ENCODE results near the gene ASPG. TPM values are rescaled to one million over a fixed set of nuclear protein-coding genes. Genes with fewer than 3 reads are reported as not detected.
"Not testable (repeated sequence)": the region's sequence is repeated elsewhere in the genome, so short reads cannot be mapped to it uniquely, and the experiment has no call there.

The ASPG gene
- total RNA-seq, 1 experiment from 2014 or later, result 0.51 TPM

- peaks cover 16% of the 10 kb centered on the region for H3K36me3 ChIP-seq
- no peaks in the 10 kb centered on the region for H3K9me3 ChIP-seq (replicated peaks)
- peaks cover 38% of the 10 kb centered on the region for H3K4me1 ChIP-seq
- no peaks in the 10 kb centered on the region for H3K27me3 ChIP-seq
- DNase-seq, result no peak
- no peak overlapping the region for H3K4me3 ChIP-seq
- H3K27ac ChIP-seq, result peak overlapping the region; percentile 46; the same call in 1 of the 2 replicates
Measured at GRCh38 chr14:104151026-104151381, 65.5 kb downstream of the ASPG start.

GRCh38 chr14:104151566-104152245 lies 66.2 kb downstream of the ASPG start:
- no peak overlapping the region for H3K4me3 ChIP-seq
- peaks cover 16% of the 10 kb centered on the region for H3K36me3 ChIP-seq
- peaks cover 36% of the 10 kb centered on the region for H3K4me1 ChIP-seq
- no peak overlapping the region for H3K27ac ChIP-seq
- H3K27me3 ChIP-seq, result no peaks in the 10 kb centered on the region
- no peaks in the 10 kb centered on the region for H3K9me3 ChIP-seq (replicated peaks)
- DNase-seq, result no peak

DNA sequence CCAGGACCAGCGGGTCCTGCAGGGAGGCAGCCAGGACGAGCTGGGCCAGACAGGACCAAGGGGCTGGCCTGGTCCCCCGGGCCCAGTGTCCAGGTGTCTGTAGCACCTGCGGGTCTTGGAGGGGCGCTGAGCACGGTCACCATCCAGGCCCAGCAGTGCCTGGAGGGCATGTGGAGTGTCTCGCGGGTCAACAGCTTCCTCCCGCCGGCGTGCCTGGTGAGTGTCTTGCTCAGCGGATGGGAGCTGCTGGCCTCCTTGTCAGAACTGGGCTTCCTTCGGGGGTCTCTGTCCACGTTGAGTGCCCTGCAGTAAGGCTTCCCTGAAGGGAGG lies 66.7 kb downstream of the ASPG start:
- Histone ChIP-seq H3K9me3 (replicated peaks) (no peaks in the 10 kb centered on the region), H3K4me1 (peaks cover 31% of the 10 kb centered on the region), H3K27ac (no peak overlapping the region), H3K4me3 (no peak overlapping the region), H3K27me3 (no peaks in the 10 kb centered on the region), H3K36me3 (peaks cover 16% of the 10 kb centered on the region)
- no peak for DNase-seq

GRCh38 chr14:104152686-104153393 lies 67.3 kb downstream of the ASPG start:
- H3K4me1 ChIP-seq, result peaks cover 25% of the 10 kb centered on the region
- no peak overlapping the region for H3K4me3 ChIP-seq
- H3K36me3 ChIP-seq, result peaks cover 20% of the 10 kb centered on the region
- no peaks in the 10 kb centered on the region for H3K9me3 ChIP-seq (replicated peaks)
- DNase-seq, result no peak
- no peak overlapping the region for H3K27ac ChIP-seq
- no peaks in the 10 kb centered on the region for H3K27me3 ChIP-seq

DNA sequence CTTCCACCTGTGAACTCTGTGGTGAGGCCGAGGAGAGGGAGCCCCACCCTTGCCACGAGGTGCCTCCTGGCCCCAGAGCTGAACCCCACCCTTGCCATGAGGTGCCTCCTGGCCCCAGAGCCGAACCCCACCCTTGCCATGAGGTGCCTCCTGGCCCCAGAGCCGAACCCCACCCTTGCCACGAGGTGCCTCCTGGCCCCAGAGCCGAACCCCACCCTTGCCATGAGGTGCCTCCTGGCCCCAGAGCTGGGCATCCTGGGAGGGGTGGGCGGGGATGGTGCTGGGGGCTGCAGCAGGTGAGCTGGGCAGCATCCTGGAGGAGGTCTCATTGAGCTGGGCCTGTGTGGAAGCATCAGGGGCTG lies 67.9 kb downstream of the ASPG start:
- not testable (repeated sequence) for H3K27me3 ChIP-seq

DNA sequence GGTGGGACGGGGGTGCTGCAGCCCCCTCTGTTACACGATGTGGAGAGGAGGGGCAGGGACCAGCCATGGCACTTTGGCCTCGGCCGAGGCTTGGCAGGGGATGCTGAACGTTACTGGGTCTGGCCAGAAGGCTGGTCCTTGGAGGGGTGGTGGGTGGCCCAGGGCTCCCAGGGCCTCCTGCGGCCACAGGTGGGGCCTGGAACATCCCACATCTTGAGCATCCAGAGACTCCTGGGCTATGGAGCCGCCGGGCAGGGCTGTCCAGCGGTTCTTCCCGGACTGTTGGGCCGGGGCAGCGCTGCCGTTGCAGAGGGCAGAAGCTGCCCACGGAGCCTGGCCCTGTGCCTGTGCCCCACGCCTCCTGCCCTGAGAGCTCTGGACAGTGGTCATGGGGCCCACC lies 68.7 kb downstream of the ASPG start:
- Histone ChIP-seq H3K9me3 (replicated peaks) (no peaks in the 10 kb centered on the region), H3K36me3 (peaks cover 34% of the 10 kb centered on the region)

More for the DNA sequence above, 67.9 kb downstream of the ASPG start:
- peaks cover 19% of the 10 kb centered on the region for H3K4me1 ChIP-seq
- H3K9me3 ChIP-seq (replicated peaks); H3K27ac ChIP-seq; DNase-seq; H3K4me3 ChIP-seq: not testable (repeated sequence)
- H3K36me3 ChIP-seq, result peaks cover 25% of the 10 kb centered on the region

GRCh38 chr14:104155513-104155912 lies 70.0 kb downstream of the ASPG start:
- H3K36me3 ChIP-seq, result peaks cover 36% of the 10 kb centered on the region
- no peak for DNase-seq
- H3K4me3 ChIP-seq, result no peak overlapping the region
- peaks cover 7% of the 10 kb centered on the region; the same call in 1 of the 2 replicates for H3K4me1 ChIP-seq
- H3K9me3 ChIP-seq (replicated peaks), result no peaks in the 10 kb centered on the region
- H3K27ac ChIP-seq, result no peak overlapping the region
- no peaks in the 10 kb centered on the region for H3K27me3 ChIP-seq

More for the DNA sequence above, 68.7 kb downstream of the ASPG start:
- no peak for DNase-seq
- Histone ChIP-seq H3K4me1 (peaks cover 12% of the 10 kb centered on the region), H3K27ac (no peak overlapping the region), H3K27me3 (no peaks in the 10 kb centered on the region), H3K4me3 (no peak overlapping the region)

DNA sequence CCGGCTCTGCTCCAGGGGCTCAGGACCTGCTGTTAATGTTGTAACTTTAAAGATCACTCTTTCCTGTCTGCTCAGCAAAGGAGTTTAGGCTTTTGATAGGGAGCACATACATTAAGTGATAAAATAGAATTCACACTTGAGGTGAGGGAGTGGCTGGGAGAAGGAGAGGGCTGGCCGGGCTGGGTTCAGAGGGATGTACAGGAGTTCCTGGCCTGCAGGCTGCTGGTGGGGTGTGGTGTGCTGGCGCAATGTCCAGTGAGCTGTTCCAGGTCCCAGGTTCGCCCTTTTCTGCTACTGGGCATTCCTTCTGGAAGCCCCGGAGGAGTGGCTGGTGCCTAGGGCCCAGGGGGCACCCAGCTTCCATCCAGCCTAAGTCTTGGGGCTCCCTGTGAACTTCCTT lies 70.6 kb downstream of the ASPG start:
- H3K9me3 ChIP-seq (replicated peaks), result no peaks in the 10 kb centered on the region
- H3K27me3 ChIP-seq, result no peaks in the 10 kb centered on the region
- H3K4me1 ChIP-seq, result peaks cover 2% of the 10 kb centered on the region; the same call in 1 of the 2 replicates
- no peak overlapping the region for H3K27ac ChIP-seq
- H3K4me3 ChIP-seq, result no peak overlapping the region
- peaks cover 38% of the 10 kb centered on the region for H3K36me3 ChIP-seq
- DNase-seq, result no peak

DNA sequence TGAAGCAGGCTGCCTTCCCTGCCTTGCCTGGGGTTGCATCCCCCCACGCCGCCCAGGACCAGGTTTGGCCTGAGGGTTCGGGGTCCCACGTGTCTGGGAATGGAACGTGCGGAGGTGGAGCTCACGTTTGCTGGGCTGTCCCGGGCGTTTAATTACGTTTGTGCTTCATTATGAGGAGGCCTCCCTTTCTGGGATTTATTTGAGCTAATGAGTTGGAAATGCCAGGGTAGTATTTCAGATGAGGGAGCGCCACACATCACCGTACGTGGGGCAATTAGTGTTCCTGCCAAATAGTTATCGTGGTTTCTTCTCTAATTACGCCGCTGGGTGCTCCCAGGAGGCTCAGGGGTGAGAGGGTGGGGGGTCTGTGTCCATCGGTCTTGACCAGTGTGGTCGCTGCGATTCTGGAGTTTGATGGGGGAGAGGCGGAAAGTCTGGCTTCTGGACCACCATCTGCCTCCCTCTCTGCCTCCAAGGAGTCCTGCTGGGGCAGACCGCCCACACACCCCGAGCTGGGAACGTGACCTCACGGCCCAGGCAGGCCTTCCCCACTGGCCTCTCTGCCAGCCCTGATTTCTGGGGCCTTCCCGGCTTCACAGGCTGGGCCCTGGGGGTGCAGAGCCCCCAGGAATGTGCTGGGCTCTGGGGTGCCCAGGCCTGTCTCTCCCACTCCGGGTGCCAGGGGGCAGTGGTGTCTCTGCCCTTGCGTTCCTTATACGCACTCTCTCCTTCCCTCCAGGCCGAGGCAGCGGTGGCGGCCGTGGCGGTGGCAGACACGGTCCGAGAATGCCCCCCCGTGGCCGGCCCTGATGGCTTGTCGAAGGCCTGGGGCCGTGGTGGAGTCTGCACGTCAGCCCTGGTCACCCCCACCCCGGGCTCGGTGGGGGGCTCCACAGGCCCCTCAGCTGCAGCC lies 71.8 kb downstream of the ASPG start:
- no peak overlapping the region for H3K4me3 ChIP-seq
- no peak for DNase-seq
- H3K27me3 ChIP-seq, result no peaks in the 10 kb centered on the region
- H3K9me3 ChIP-seq (replicated peaks), result no peaks in the 10 kb centered on the region
- no peaks in the 10 kb centered on the region for H3K4me1 ChIP-seq
- peaks cover 33% of the 10 kb centered on the region for H3K36me3 ChIP-seq
- H3K27ac ChIP-seq, result no peak overlapping the region

- H3K27ac ChIP-seq, result no peak overlapping the region
- H3K4me1 ChIP-seq, result no peaks in the 10 kb centered on the region
- no peaks in the 10 kb centered on the region for H3K27me3 ChIP-seq
Measured at GRCh38 chr14:104158827-104159798, 73.6 kb downstream of the ASPG start.

DNA sequence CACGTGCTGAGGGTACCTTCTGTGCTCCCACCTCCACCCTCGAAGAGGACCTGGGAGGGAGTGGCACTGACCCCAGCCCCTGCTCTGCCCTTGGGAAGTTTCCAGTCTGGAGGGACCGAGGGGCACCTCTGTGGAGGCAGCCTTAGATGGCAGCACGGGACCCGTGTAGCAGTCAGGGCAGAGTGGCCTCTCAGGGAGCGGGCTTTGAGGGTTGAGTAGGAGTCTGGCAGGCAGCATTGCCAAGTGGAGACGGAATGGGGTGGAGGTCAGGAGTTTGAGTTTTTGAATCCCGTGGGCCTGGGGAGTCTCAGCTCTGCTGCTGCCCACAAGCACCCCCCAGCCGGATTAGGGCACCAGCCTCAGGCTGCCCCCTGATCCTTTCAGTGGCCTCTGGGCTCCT lies 74.5 kb downstream of the ASPG start:
- no peaks in the 10 kb centered on the region; the same call in 1 of the 2 replicates for H3K4me1 ChIP-seq
- H3K27me3 ChIP-seq, result no peaks in the 10 kb centered on the region
- H3K4me3 ChIP-seq, result no peak overlapping the region
- no peaks in the 10 kb centered on the region for H3K9me3 ChIP-seq (replicated peaks)
- peaks cover 23% of the 10 kb centered on the region for H3K36me3 ChIP-seq
- no peak overlapping the region for H3K27ac ChIP-seq
- no peak for DNase-seq

More at GRCh38 chr14:104158827-104159798, 73.6 kb downstream of the ASPG start:
- H3K9me3 ChIP-seq (replicated peaks), result no peaks in the 10 kb centered on the region
- no peak for DNase-seq
- H3K4me3 ChIP-seq, result no peak overlapping the region
- H3K36me3 ChIP-seq, result peaks cover 27% of the 10 kb centered on the region

DNA sequence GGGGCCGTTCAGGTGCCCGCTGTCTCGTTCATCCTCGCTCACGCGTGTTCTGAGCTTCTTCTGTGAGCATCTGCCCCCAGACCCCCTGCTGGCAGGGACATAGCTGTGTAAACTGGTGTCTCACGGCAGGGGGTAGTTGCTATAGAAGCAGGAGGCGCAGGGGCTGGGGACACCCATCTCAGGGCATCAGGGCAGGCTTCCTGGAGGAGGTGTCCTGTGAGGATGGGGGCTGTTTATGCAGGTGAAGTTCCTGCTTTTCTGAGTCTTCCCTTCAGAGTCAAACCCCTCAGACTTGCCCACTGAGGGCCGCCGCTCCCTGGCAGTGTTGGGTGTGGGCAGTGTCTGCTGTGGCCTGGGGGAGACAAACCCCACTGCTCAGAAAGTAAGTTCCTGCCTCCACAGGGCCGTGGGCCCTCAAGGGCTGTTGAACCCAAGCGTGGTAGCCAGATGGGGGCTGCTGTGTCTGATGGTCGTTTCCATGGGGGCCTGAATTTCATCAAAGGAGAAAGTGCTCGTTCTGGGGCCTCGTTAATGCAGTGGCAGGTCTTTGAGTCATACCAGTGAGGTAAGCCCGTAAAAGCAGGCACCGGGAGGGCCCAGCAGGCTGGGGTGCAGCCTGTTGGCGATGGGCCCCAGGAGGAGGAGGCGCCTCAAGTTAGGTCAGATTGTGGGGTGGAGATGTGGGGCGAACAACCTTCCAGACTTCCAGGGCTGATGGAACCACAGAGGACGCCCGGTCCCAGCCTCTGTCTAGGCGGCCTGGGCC lies 76.3 kb downstream of the ASPG start:
- no peak for DNase-seq
- Histone ChIP-seq H3K36me3 (peaks cover 22% of the 10 kb centered on the region), H3K4me3 (no peak overlapping the region), H3K4me1 (peaks cover 6% of the 10 kb centered on the region; the same call in 1 of the 2 replicates), H3K27me3 (no peaks in the 10 kb centered on the region), H3K27ac (no peak overlapping the region), H3K9me3 (replicated peaks) (no peaks in the 10 kb centered on the region)

DNA sequence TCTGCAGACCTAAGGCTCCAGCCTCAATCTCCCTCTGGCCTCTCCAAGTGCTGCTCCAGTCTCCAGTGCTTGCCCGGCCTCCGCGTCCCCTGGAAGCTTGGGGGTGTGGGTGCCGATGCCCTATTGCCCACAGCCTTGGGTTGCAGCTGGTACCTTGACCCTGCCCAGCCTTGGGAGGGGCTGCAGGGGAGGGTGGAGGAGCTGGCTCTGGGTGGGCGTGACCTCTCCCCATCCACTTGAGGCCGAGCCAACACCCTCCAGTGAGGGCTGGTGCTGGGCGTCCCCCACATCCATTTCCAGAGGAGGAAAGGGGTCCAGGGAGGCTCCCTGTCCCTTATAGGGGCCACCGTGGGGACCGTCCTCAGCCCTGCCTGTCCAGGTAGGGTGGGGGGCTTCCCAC lies 77.0 kb downstream of the ASPG start:
- H3K27me3 ChIP-seq, result no peaks in the 10 kb centered on the region
- no peaks in the 10 kb centered on the region for H3K9me3 ChIP-seq (replicated peaks)
- no peak overlapping the region for H3K27ac ChIP-seq
- no peak overlapping the region for H3K4me3 ChIP-seq
- peaks cover 6% of the 10 kb centered on the region; the same call in 1 of the 2 replicates for H3K4me1 ChIP-seq
- peaks cover 21% of the 10 kb centered on the region for H3K36me3 ChIP-seq
- no peak for DNase-seq
